Measurements from ENCODE around the gene SLC51B.

GRCh38 chr15:65092911-65093792 lies 48.0 kb downstream of the SLC51B start:
- TF ChIP-seq CTCF (IDR thresholded peaks at IDR 0.05; ENCODE audit: poor library complexity) (no peak), EZH2phosphoT487 (IDR thresholded peaks at IDR 0.05; ENCODE audit: low read depth, severe bottlenecking, unreplicated experiment) (no peak), EZH2 (IDR thresholded peaks at IDR 0.05; ENCODE audit: borderline replicate concordance) (no peak)

Data from hepatocyte (in vitro differentiated cells).